Measurements from ENCODE around the gene TNS3.
"Not testable (repeated sequence)": the region's sequence is repeated elsewhere in the genome, so short reads cannot be mapped to it uniquely, and the experiment has no call there.

TNS3 gene

GRCh38 chr7:47581804-47582763 lies at the start of gene TNS3:
TNS3 (minus strand) TSS chr7:47582111; CDS start chr7:47439636, 142,475 bp downstream.
- no peak for DNase-seq

- DNase-seq, result no peak
These were observed 49.8 kb upstream of the TNS3 start for GRCh38 chr7:47631711-47632110.

DNA sequence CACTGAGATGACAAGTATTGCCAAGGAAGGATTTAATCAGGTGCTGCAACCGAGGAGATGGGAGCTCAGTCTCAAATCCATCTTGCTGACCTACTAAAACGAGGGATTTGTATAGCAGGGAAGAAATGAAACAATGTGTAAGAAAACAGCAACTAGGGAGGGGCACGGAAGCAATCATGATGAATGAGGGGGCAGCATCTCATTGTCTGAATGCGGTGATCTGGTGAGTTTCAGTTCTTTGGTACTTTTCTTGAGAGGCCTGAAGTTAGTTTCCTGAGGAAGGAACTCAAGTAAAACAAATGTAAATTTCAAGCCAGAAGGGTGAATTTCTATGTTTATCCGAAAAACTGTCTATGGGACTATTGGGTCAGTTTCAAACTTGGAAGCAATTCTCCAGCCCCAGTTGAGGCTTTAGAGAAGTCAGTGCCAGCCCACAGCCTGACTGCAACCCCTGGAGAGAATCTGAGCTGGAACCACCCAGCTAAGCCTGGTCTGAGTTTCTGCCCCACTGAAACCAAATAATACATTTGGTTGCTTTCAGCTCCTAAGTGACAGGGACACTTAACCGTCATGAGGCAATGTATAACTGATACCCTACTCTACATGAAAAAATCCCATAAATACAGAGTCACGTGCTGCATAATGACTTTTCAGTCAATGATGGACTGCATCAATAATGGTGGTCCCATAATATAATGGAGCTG lies 45.8 kb upstream of the TNS3 start:
- DNase-seq, result no peak

DNA sequence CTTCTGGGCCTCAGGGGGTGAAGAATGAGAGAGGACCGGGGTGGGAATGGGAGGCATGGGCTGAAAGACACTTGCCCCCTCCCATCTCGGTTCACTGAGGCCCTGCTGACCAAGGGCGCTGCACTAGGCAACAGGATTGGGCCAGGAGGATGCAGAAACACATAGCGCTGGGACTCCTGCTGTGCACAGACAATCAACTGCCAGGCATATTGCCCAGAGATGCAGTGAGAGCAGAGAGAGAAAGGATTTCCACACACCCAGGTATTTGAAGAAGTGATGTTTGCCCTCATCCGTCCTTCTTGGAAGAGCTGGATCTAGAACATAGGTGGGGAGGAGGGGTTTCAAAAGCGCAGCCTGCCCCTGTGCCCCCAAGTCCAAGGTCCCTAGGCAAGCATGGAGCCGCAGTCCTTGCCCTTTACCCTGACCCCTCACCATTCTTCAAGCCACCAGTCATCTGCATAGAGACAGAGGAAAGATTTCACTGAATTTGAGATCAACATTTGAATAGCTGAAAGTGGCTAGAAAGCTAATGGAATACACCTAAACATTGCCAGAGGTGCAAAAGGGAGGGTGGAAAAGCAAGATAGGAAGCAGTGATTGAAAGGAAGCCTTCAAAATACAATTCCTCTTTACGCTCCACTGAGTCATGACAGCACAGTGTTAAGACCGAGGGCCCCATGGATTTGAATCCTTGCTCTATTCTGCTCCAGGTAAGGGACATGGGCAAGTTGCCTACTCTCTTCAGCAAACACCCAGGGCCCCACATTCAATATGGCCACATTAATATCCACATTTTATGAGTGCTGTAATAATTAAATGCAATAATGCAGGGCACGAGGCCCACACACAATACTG lies 44.2 kb upstream of the TNS3 start:
- DNase-seq, result no peak

GRCh38 chr7:47624689-47625088 lies 42.8 kb upstream of the TNS3 start:
- DNase-seq, result no peak

DNA sequence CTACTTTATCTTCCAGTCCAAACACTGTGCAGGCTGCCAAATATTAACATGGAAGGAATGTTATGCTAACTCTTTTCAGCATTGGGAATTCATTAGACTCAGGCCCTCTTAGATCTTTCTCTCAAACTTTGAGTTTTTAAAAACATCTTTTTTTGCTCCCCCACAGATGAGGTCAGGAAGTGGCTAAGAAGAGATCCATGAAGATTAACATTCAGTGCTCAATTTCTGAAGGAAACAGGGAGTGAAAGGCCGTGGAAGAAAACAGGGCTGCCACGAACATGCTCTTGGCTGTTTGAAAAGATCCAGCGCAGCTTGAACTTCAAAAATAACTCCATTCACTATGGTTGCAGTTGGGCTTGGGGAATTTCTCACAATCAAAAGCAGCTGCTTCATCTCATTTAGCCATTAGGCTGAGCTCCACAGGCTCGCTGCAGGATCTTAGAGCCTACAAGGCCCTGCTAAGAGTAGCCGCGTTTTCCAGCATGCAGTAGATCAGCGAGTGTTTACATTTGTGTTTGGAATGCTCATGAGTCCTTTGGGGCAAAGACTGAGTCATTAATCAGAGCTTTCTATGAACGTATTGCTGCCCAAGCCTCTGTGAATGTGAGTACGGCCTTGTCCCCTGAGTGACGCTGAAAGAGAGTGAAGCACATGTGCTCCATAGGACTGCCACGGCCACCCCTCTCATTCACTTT lies 41.2 kb upstream of the TNS3 start:
- no peak for DNase-seq

DNA sequence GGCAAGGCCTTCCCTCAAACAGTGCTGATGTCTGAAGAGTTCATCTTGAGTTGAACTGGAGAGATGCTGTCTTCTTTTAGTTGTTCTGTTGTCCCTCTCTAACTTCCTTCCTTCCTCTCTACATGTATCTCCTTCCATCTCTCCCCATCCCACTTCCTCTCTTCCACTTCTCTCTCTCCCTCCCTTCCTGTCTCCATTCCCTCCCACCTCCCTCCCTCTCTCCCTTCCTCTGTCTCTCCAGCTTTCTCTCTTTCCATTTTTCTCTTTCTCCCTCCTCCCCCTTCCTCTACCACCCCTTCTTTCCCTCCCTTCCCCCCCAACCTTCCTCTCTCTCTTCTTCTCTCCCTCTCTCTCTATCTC lies 40.7 kb upstream of the TNS3 start:
- no peak for DNase-seq

GRCh38 chr7:47621979-47622561 lies 40.2 kb upstream of the TNS3 start:
- no peak for DNase-seq

DNA sequence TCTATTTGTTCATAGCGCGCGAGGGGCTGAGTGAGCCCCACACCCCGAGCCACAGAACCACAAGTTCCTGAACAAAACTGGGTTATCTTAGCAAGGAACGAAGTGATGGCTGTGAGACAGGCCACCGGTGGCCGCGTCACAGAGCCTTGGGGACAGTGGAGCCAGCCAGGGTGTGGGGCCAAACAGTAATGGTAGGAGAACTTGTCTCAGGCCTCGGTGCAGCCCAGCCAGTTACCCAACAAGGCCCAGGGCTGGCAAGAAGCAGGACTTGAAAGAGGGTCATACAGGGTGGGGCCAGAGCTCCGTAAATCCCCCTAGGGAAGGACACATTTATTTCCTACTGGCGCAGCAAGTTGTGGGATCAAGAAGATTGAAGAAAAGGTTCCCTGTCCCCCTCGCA lies 39.4 kb upstream of the TNS3 start:
- no peak for DNase-seq

- DNase-seq, result no peak
These were observed 37.9 kb upstream of the TNS3 start for GRCh38 chr7:47619806-47620205.

- no peak for DNase-seq
These were observed 35.2 kb upstream of the TNS3 start for GRCh38 chr7:47617131-47617530.

DNA sequence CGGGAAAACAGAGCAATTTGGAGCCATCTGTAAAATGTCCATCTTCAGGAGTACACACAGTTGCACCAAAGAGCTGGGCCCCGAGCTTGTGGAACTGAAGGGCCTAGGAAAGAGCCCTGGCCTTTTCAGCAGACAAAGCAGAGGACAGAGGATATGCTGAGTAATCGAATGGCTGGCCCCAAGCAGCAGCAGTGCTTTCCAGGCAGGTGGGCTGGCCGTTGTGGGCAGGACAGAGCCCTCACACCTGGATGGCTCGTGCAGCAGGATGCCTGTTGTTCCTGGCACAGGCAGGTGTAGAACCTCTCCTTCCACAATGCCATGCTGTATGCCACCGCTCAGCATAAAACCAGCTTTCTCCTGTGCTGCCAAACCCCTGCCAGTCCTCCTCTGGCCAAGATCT lies 32.5 kb upstream of the TNS3 start:
- DNase-seq, result no peak

DNA sequence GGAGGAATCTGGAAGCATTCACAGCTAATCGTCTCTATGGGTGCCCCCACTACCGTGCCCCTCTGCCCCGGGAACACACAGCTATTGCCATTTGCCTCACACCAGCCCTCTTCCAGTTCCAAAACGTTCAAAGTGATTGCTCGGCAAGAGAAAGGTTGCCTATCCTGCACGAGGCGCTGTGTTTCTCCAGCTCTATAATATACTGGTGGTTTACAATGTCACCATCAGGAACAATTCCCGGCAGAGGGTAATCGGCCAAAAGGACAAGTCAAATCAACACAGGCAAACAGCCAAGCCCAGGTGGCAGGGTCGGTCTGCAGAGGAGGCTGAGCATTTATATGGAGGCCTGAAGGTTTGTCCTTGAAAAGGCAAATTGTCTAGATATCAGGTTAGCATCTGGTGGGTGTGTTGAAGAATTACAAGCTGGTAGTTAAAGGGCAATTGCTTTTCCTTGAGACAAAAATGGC lies 29.2 kb upstream of the TNS3 start:
- DNase-seq, result no peak

DNA sequence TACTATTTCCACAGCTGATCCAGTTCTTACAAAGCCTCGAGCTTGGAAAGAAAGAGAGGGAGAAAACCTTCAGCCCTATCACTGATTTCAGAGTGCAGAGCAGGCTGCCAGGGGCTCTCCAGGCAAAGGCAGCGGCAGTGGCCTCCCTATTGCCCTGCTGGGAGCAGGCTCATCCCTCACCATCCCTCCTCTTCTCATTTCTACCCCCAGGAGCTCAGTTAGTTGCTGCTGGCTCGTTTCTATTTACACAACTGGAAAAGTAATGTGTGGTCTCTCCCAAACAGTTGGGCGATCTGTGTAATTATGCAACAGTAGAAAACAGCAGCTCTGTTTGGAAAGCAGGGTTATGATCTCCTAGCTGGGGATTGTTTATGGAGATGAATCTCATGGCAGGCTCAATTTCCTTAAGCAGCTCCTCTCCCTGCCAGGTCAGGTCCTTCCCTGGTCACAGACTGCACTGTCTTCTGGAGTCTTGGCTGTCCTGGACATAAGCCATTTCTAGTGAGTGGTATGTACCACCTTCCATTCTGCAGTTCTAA lies 28.7 kb upstream of the TNS3 start:
- DNase-seq, result no peak

DNA sequence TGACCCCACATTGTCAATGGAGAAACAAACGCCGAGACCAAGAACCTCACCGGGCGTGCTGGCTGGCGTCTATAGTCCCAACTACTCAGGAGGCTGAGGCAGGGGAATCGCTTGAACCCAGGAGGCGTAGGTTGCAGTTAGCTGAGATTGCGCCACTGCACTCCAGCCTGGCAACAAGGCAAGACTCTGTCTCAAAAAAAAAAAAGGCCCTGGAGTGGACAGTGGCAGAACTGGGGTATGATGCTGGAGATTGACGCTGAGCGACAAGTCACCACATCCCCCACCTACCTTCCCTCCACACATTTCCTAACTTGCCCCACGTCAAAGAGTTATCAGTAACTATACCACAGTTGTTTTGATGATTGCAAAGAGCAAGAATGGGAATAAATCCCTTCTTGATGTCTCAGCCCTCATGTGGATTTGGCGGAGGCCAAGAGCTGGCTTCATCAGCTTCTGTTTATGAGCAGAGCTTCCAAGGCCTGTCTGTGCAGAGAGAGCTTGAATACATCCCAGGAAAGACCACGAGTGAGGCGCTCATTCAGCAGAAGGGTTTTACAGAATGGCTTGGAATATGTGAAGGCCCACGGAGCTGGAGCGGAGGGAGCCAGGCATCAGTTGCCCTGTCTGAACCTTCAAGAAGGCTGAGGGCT lies 28.0 kb upstream of the TNS3 start:
- no peak for DNase-seq

DNA sequence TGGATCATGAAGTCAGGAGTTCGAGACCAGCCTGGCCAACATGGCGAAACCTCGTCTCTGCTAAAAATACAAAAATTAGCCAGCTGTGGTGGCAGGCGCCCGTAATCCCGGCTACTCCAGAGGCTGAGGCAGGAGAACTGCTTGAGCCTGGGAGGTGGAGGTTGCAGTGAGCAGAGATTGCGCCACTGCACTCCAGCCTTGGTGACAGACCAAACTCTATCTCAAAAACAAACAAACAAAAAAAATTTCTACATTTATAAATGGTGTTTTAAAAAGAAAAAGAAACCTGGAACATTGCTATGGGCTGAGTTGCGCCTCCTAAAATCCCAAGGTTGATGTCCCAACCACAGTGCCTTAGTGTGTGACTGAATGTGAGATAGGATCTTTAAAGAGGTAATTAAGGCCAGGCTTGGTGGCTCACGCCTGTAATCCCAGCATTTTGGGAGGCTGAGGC lies 24.7 kb upstream of the TNS3 start:
- not testable (repeated sequence) for DNase-seq

DNA sequence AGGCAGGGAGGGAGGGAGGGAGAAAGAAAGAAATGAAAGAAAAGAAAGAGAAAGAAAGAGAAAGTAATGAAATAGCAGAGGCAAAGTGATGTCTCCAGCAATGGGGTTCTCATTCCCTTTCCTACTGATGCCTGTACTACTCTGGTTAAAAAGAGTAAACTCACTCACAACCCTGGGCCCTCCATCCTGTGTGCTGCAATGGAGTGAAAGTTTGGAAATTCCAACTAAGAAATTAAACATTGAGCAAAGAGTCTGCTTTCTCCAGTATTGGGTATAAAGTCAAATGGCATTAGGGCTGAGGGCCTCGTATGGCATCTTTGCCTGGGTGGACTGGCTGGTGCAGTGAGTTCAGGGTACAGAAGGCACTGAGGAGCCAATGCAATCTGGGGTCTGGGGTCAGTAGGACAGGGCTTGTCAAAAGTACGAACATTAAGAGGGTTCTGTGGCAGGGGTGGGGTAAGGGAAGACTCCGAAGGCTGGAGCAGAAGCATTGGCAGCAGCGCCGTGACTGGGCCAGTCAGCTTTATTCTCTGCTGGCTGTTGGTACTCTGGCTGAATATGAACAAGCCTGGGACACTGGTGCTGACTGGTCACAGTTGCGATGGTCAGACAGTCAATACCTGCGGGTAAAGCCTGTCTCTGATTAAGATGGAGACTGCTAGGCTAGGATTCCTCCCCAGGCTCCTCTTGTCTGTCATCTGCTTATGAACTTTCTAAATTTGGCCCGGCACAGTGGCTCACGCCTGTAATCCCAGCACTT lies 24.1 kb upstream of the TNS3 start:
- DNase-seq, result no peak

- DNase-seq, result no peak
These were observed 22.6 kb upstream of the TNS3 start for GRCh38 chr7:47604496-47604890.

DNA sequence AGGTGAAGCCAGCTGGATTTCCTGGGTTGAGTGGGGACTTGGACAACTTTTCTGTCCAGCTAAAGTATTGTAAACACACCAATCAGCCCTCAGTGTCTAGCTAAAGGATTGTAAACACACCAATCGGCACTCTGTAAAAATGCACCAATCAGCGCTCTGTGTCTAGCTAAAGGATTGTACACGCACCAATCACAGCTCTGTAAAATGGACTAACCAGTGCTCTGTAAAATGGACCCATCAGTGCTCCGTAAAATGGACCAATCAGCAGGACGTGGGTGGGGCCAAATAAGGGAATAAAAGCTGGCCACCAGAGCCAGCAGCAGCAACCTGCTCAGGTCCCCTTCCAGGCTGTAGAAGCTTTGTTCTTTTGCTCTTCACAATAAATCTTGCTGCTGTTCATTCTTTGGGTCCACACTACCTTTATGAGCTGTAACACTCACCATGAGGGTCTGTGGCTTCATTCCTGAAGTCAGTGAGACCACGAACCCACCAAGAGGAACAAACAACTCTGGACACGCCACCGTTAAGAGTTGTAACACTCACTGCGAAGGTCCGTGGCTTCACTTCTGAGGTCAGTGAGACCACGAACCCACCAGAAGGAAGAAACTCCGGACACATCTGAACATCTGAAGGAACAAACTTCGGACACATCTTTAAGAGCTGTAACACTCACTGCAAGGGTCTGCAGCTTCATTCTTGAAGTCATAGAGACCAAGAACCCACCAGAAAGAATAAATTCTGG lies 21.8 kb upstream of the TNS3 start:
- DNase-seq, result not testable (repeated sequence)

Data from activated CD4-positive, alpha-beta T cell treated with anti-CD3 and anti-CD28 coated beads, Interleukin-2, Interleukin-6, amounts not matched to agents 100 ng/mL and 50 ng/mL, durations not matched to agents 16 hours and 8 hours (primary cell).